Measurements from ENCODE around the gene CAV1.

CAV1 gene

GRCh38 chr7:116525298-116525912, 569 bp downstream of the CAV1 start:
- no peak for DNase-seq (ENCODE audit: extremely low read depth, low read depth)
- peak overlapping the region; percentile 96 for H3K4me3 ChIP-seq (replicated peaks; ENCODE audit: low read depth, low read length)
- TF ChIP-seq, protein P1, sequence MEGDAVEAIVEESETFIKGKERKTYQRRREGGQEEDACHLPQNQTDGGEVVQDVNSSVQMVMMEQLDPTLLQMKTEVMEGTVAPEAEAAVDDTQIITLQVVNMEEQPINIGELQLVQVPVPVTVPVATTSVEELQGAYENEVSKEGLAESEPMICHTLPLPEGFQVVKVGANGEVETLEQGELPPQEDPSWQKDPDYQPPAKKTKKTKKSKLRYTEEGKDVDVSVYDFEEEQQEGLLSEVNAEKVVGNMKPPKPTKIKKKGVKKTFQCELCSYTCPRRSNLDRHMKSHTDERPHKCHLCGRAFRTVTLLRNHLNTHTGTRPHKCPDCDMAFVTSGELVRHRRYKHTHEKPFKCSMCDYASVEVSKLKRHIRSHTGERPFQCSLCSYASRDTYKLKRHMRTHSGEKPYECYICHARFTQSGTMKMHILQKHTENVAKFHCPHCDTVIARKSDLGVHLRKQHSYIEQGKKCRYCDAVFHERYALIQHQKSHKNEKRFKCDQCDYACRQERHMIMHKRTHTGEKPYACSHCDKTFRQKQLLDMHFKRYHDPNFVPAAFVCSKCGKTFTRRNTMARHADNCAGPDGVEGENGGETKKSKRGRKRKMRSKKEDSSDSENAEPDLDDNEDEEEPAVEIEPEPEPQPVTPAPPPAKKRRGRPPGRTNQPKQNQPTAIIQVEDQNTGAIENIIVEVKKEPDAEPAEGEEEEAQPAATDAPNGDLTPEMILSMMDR (IDR thresholded peaks at IDR 0.05; ENCODE audit: low read depth, low read length, missing control alignments) = no peak

GRCh38 chr7:116525913-116526861, 1.4 kb downstream of the CAV1 start:
- TF ChIP-seq, protein P1 (IDR thresholded peaks at IDR 0.05; ENCODE audit: low read depth, low read length, missing control alignments) = peak; percentile 51
- no peak for DNase-seq (ENCODE audit: extremely low read depth, low read depth)
- H3K4me3 ChIP-seq (replicated peaks; ENCODE audit: low read depth, low read length) = peak overlapping the region; percentile 96

DNA sequence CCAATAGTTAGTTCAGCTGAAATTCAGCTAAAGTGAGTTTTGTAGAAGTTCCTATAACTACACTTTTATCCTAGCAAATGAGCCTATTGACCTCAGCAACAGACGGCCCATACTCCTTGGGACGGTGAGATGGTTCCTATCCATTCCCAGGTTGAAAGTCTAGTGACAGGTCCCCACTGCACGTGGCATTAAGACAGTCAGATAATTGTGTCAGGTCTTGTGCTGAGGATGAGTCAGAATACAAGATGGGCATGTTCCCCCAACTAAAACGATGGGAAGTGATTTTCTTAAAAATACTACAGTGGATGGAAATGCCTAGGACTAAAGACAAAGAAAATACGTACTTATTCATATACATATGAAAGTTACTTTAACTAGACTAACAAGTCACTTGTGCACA, 2.1 kb downstream of the CAV1 start:
- TF ChIP-seq, protein P1 (IDR thresholded peaks at IDR 0.05; ENCODE audit: low read depth, low read length, missing control alignments) = no peak
- peak overlapping the region; percentile 96 for H3K4me3 ChIP-seq (replicated peaks; ENCODE audit: low read depth, low read length)
- no peak for DNase-seq (ENCODE audit: extremely low read depth, low read depth)

DNA sequence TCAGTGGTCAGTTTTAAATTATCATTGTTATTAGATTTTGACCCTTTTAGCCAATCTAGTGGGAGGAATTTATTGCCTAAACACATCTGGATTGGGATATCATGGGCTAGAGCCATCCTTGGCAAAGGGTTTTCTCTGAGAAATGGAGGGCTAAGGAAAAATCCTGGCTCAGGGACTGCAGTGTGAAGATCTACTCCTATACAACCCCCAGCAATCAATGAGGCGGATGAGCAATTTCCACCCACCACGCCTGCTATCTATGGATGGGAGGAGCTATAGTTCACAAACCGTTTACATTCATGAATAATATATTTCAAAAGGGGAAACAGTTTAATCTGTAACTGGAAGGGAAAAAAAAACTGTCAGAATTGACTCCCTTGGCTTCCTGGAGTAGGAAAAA, 2.7 kb downstream of the CAV1 start:
- TF ChIP-seq, protein P1 (IDR thresholded peaks at IDR 0.05; ENCODE audit: low read depth, low read length, missing control alignments) = no peak
- H3K4me3 ChIP-seq (replicated peaks; ENCODE audit: low read depth, low read length) = peak overlapping the region; percentile 96
- DNase-seq (ENCODE audit: extremely low read depth, low read depth) = no peak

- peak; percentile 72 for DNase-seq (ENCODE audit: extremely low read depth, low read depth)
- TF ChIP-seq, protein P1 (IDR thresholded peaks at IDR 0.05; ENCODE audit: low read depth, low read length, missing control alignments) = no peak
- H3K4me3 ChIP-seq (replicated peaks; ENCODE audit: low read depth, low read length) = peak overlapping the region; percentile 96
These were observed 3.4 kb downstream of the CAV1 start for GRCh38 chr7:116528008-116528789.

- DNase-seq (ENCODE audit: extremely low read depth, low read depth) = no peak
- H3K4me3 ChIP-seq (replicated peaks; ENCODE audit: low read depth, low read length) = peak overlapping the region; percentile 96
- TF ChIP-seq, protein P1 (IDR thresholded peaks at IDR 0.05; ENCODE audit: low read depth, low read length, missing control alignments) = no peak
These were observed 4.4 kb downstream of the CAV1 start for GRCh38 chr7:116529250-116529649.

All from HFF-Myc (cell line).